ENCODE results near the gene SHFL. TPM values are rescaled to one million over a fixed set of nuclear protein-coding genes. Genes with fewer than 3 reads are reported as not detected.

The SHFL gene
- total RNA-seq, 4 donors from 2014 or later, result 39.9 to 125 (median 62.7) TPM

- Histone ChIP-seq H3K4me3 (no peak overlapping the region), H3K9me3 (peaks cover 0 to 17% (median 0%) of the 10 kb centered on the region in 4 donors), H3K27me3 (no peaks in the 10 kb centered on the region), H3K36me3 (no peaks in the 10 kb centered on the region), H3K27ac (no peak overlapping the region), H3K4me1 (no peaks in the 10 kb centered on the region)
- DNase-seq, result no peak
- TF ChIP-seq POLR2A (IDR thresholded peaks at IDR 0.05) (no peak), CTCF (IDR thresholded peaks at IDR 0.05) (no peak)
Observed at GRCh38 chr19:10044390-10044789, 41.7 kb upstream of the SHFL start.

GRCh38 chr19:10045371-10045770 is 40.7 kb upstream of the SHFL start:
- H3K27me3 ChIP-seq, result no peaks in the 10 kb centered on the region
- no peaks in the 10 kb centered on the region for H3K4me1 ChIP-seq
- H3K4me3 ChIP-seq, result no peak overlapping the region
- H3K9me3 ChIP-seq, result peaks cover 0 to 17% (median 0%) of the 10 kb centered on the region in 4 donors
- TF ChIP-seq CTCF (IDR thresholded peaks at IDR 0.05) (no peak), POLR2A (IDR thresholded peaks at IDR 0.05) (no peak)
- DNase-seq, result no peak
- H3K36me3 ChIP-seq, result no peaks in the 10 kb centered on the region
- no peak overlapping the region for H3K27ac ChIP-seq

GRCh38 chr19:10049626-10050025 is 36.5 kb upstream of the SHFL start:
- Histone ChIP-seq H3K4me1 (no peaks in the 10 kb centered on the region), H3K27ac (no peak overlapping the region), H3K27me3 (no peaks in the 10 kb centered on the region), H3K9me3 (peaks cover 0 to 5% (median 0%) of the 10 kb centered on the region in 4 donors), H3K36me3 (no peaks in the 10 kb centered on the region), H3K4me3 (no peak overlapping the region)
- TF ChIP-seq POLR2A (IDR thresholded peaks at IDR 0.05) (no peak), CTCF (IDR thresholded peaks at IDR 0.05) (no peak)
- no peak for DNase-seq

GRCh38 chr19:10052602-10053360 is 33.3 kb upstream of the SHFL start:
- TF ChIP-seq POLR2A (IDR thresholded peaks at IDR 0.05) (no peak), CTCF (IDR thresholded peaks at IDR 0.05) (no peak)
- Histone ChIP-seq H3K27me3 (no peaks in the 10 kb centered on the region), H3K27ac (no peak overlapping the region), H3K36me3 (no peaks in the 10 kb centered on the region), H3K4me1 (no peaks in the 10 kb centered on the region), H3K9me3 (no peaks in the 10 kb centered on the region), H3K4me3 (no peak overlapping the region)
- no peak for DNase-seq

GRCh38 chr19:10061717-10062310 is 24.3 kb upstream of the SHFL start:
- H3K4me1 ChIP-seq, result no peaks in the 10 kb centered on the region
- DNase-seq, result no peak
- no peaks in the 10 kb centered on the region for H3K9me3 ChIP-seq
- H3K27me3 ChIP-seq, result no peaks in the 10 kb centered on the region
- no peak overlapping the region for H3K27ac ChIP-seq
- TF ChIP-seq POLR2A (IDR thresholded peaks at IDR 0.05) (no peak), CTCF (IDR thresholded peaks at IDR 0.05) (no peak)
- no peak overlapping the region for H3K4me3 ChIP-seq
- no peaks in the 10 kb centered on the region for H3K36me3 ChIP-seq
